CD14-positive monocyte (primary cell): Measurements from ENCODE around the gene TBC1D22A. TPM values are rescaled to one million over a fixed set of nuclear protein-coding genes. Genes with fewer than 3 reads are reported as not detected.

Experiments used
- DNase-seq, 3 donors: peaks; one replicate each; pipeline ENCODE4 v3.0.0-alpha.2; 2011 to 2022
- H2AFZ ChIP-seq: 2 replicates; pipeline ENCODE4 v1.6.0; 2012; ENCODE audit warnings: mild to moderate bottlenecking, low read depth, low read length, inconsistent platforms; ENCODE audit not compliant: insufficient read depth, poor library complexity, severe bottlenecking
- H3K27ac ChIP-seq, 2 donors: 1 replicate in 1 of 2; 2 replicates in 1 of 2; pipeline ENCODE4 v1.5.1; 2012 to 2013; ENCODE audit warnings: low read length in 2 of 2, control low read depth in 1 of 2, inconsistent platforms in 1 of 2, low read depth in 1 of 2, mild to moderate bottlenecking in 1 of 2
- H3K27me3 ChIP-seq, 2 donors: one replicate each; pipeline versions ENCODE4 v1.6.0 to v1.6.1; 2011 to 2013; ENCODE audit warnings: low read length in 2 of 2; ENCODE audit not compliant: control insufficient read depth in 2 of 2, insufficient read depth in 2 of 2
- H3K36me3 ChIP-seq, 2 donors: replicated peaks in 1 of 2; 1 replicate in 1 of 2; 2 replicates in 1 of 2; pipeline versions ENCODE4 v1.5.1 to v1.6.1; 2012 to 2013; ENCODE audit warnings: low read length in 2 of 2, control low read depth in 1 of 2, inconsistent platforms in 1 of 2, mild to moderate bottlenecking in 1 of 2; ENCODE audit not compliant: insufficient read depth in 2 of 2, control insufficient read depth in 1 of 2
- H3K4me1 ChIP-seq, 2 donors: 1 replicate in 1 of 2; 2 replicates in 1 of 2; pipeline versions ENCODE4 v1.5.1 to v1.6.1; 2012 to 2013; ENCODE audit warnings: low read length in 2 of 2, control low read depth in 1 of 2, inconsistent platforms in 1 of 2, mild to moderate bottlenecking in 1 of 2, moderate library complexity in 1 of 2; ENCODE audit not compliant: insufficient read depth in 2 of 2, control insufficient read depth in 1 of 2
- H3K4me2 ChIP-seq: replicated peaks from 2 replicates; pipeline ENCODE3; 2012; ENCODE audit warnings: low read length, moderate library complexity, mild to moderate bottlenecking; ENCODE audit not compliant: poor library complexity, severe bottlenecking; ENCODE audit errors: extremely low read depth
- H3K4me3 ChIP-seq, 3 experiments: fragments of 200-600 bp in 1 of 3; sonication (generic) in 1 of 3; replicated peaks in 1 of 3; 1 replicate in 2 of 3; 2 replicates in 1 of 3; pipeline ENCODE4 v1.5.1; 2011 to 2013; ENCODE audit warnings: low read length in 3 of 3, mild to moderate bottlenecking in 3 of 3, control low read depth in 2 of 3, low read depth in 2 of 3, inconsistent platforms in 1 of 3, moderate library complexity in 1 of 3
- H3K79me2 ChIP-seq: 2 replicates; pipeline ENCODE4 v1.6.0; 2012; ENCODE audit warnings: mild to moderate bottlenecking, control low read depth, inconsistent platforms, low read length, moderate library complexity; ENCODE audit not compliant: insufficient read depth
- H3K9ac ChIP-seq: 2 replicates; pipeline ENCODE4 v1.6.0; 2017; ENCODE audit warnings: low read length, mild to moderate bottlenecking; ENCODE audit not compliant: insufficient read depth, poor library complexity, severe bottlenecking
- H3K9me3 ChIP-seq, 2 donors: replicated peaks in 1 of 2; 1 replicate in 1 of 2; 2 replicates in 1 of 2; pipeline versions ENCODE4 v1.5.1 to v1.6.1; 2012 to 2013; ENCODE audit warnings: low read length in 2 of 2, control low read depth in 1 of 2; ENCODE audit not compliant: control insufficient read depth in 1 of 2, insufficient read depth in 1 of 2
- H4K20me1 ChIP-seq: 2 replicates; pipeline ENCODE4 v1.6.0; 2012; ENCODE audit warnings: mild to moderate bottlenecking, low read length, control low read depth, moderate library complexity; ENCODE audit not compliant: insufficient read depth
- H3K27ac Mint-ChIP-seq, 7 donors: one replicate each; pipeline ENCODE4 v1.8.0; 2020; ENCODE audit warnings: mild to moderate bottlenecking in 7 of 7, mixed read lengths in 7 of 7, moderate library complexity in 6 of 7, inconsistent platforms in 2 of 7
- H3K27me3 Mint-ChIP-seq, 3 donors: one replicate each; pipeline ENCODE4 v1.8.0; 2021 to 2022; ENCODE audit warnings: low read depth in 3 of 3, mild to moderate bottlenecking in 3 of 3, mixed read lengths in 3 of 3, moderate library complexity in 3 of 3, inconsistent platforms in 1 of 3
- H3K36me3 Mint-ChIP-seq, 2 donors: one replicate each; pipeline ENCODE4 v1.8.0; 2020; ENCODE audit warnings: mixed read lengths in 2 of 2, inconsistent platforms in 1 of 2, mild to moderate bottlenecking in 1 of 2
- H3K4me1 Mint-ChIP-seq: one replicate; pipeline ENCODE4 v1.8.0; 2020; ENCODE audit warnings: mild to moderate bottlenecking, mixed read lengths
- H3K4me3 Mint-ChIP-seq, 2 donors: one replicate each; pipeline ENCODE4 v1.8.0; 2020; ENCODE audit warnings: mild to moderate bottlenecking in 2 of 2, mixed read lengths in 2 of 2, moderate library complexity in 1 of 2
- H3K9me3 Mint-ChIP-seq, 7 donors: one replicate each; pipeline ENCODE4 v1.8.0; 2020 to 2022; ENCODE audit warnings: mixed read lengths in 7 of 7, mild to moderate bottlenecking in 6 of 7, moderate library complexity in 6 of 7, inconsistent platforms in 2 of 7
- CTCF ChIP-seq: fragments of 200-600 bp; IDR thresholded peaks from one replicate; pipeline ENCODE4 v1.8.0; 2022; ENCODE audit warnings: antibody characterized with exemption, mild to moderate bottlenecking
- WGBS: methylation state at CpG from one replicate; pipeline ENCODE4 v1.1.5; 2013; ENCODE audit warnings: missing lambda C conversion rate; ENCODE audit not compliant: insufficient coverage; 5-methylcytosine and 5-hydroxymethylcytosine counted together
- intact Hi-C, 2 donors: fragments of 100-400 bp; cut with micrococcal nuclease; formaldehyde crosslinking; loops; one replicate each; pipeline versions ENCODE4 v1.15.0 to v1.15.1; 2023
- polyA plus RNA-seq, 3 donors: library from polyadenylated mRNA; depleted of rRNA in 1 of 3; unstranded in 2 of 3; stranded (reverse) in 1 of 3; fragments of 300-500 nt in 2 of 3; fragments of >200 nt in 1 of 3; fragmentation: Illumina TruSeq in 2 of 3; gene quantifications; 1 replicate in 2 of 3; 2 replicates in 1 of 3; pipeline ENCODE4 v1.2.3, GENCODE V29; 2012 to 2021

The TBC1D22A gene
- polyA plus RNA-seq, 3 donors: 25.9 to 36.2 (median 29.5) TPM

- Histone ChIP-seq H3K4me2 (no peak overlapping the region), H3K4me3 (no peak overlapping the region), H3K79me2 (peaks cover 22% of the 10 kb centered on the region), H3K9me3 (peaks cover 7 to 28% of the 10 kb centered on the region in 2 donors), H3K27ac (peak overlapping the region in 1 of 2 donors; percentile 51), H3K27me3 (no peaks in the 10 kb centered on the region), H3K4me1 (peaks cover 17 to 19% of the 10 kb centered on the region in 2 donors), H3K9ac (no peak overlapping the region), H3K36me3 (peaks cover 3 to 46% of the 10 kb centered on the region in 2 donors), H2AFZ (no peak overlapping the region), H4K20me1 (peaks cover 58% of the 10 kb centered on the region)
- Mint-ChIP-seq H3K4me3 (peak overlapping the region in 1 of 2 donors; percentile 30), H3K4me1 (peaks cover 27% of the 10 kb centered on the region), H3K36me3 (peaks cover 36 to 42% of the 10 kb centered on the region in 2 donors), H3K9me3 (peaks cover 20 to 32% (median 27%) of the 10 kb centered on the region in 7 donors), H3K27me3 (no peaks in the 10 kb centered on the region), H3K27ac (peak overlapping the region; percentile 41 to 85 (median 83))
- TF ChIP-seq CTCF: no peak
- peak in 1 of 3 donors; percentile 43 for DNase-seq
- intact Hi-C loops: no loop called here
- no CpG with 5 or more reads among the region's 1 CpG for WGBS
These were observed 71.7 kb downstream of the TBC1D22A start for GRCh38 chr22:46834021-46834737.

- H3K4me2 ChIP-seq: no peak overlapping the region
- H3K4me3 Mint-ChIP-seq: no peak overlapping the region
- no peak for DNase-seq
- TF ChIP-seq CTCF: no peak
- peaks cover 15 to 17% of the 10 kb centered on the region in 2 donors for H3K4me1 ChIP-seq
- intact Hi-C loops: no loop called here
- H3K9me3 Mint-ChIP-seq: peaks cover 20 to 32% (median 27%) of the 10 kb centered on the region in 7 donors
- no peak overlapping the region for H3K27ac ChIP-seq
- H3K27me3 Mint-ChIP-seq: no peaks in the 10 kb centered on the region
- H3K9ac ChIP-seq: no peak overlapping the region
- H3K27ac Mint-ChIP-seq: no peak overlapping the region
- no CpG with 5 or more reads among the region's 2 CpGs for WGBS
- peaks cover 48% of the 10 kb centered on the region for H4K20me1 ChIP-seq
- H3K4me1 Mint-ChIP-seq: peaks cover 19% of the 10 kb centered on the region
- H3K9me3 ChIP-seq: peaks cover 7 to 28% of the 10 kb centered on the region in 2 donors
- H3K27me3 ChIP-seq: no peaks in the 10 kb centered on the region
- H3K4me3 ChIP-seq: peak overlapping the region in 1 of 3 experiments; percentile 7
- peaks cover 0 to 35% of the 10 kb centered on the region in 2 donors for H3K36me3 ChIP-seq
- H2AFZ ChIP-seq: no peak overlapping the region
- peaks cover 10% of the 10 kb centered on the region for H3K79me2 ChIP-seq
- peaks cover 28 to 36% of the 10 kb centered on the region in 2 donors for H3K36me3 Mint-ChIP-seq
These were observed 72.8 kb downstream of the TBC1D22A start for GRCh38 chr22:46835288-46835687.
